ENCODE data around the gene VTI1A. TPM values are rescaled to one million over a fixed set of nuclear protein-coding genes. Genes with fewer than 3 reads are reported as not detected.
"Not testable (repeated sequence)": the region's sequence is repeated elsewhere in the genome, so short reads cannot be mapped to it uniquely, and the experiment has no call there.

The VTI1A gene
- total RNA-seq, 2 experiments from 2014 or later = 24.9 to 28.4 TPM

- H3K36me3 Mint-ChIP-seq (ENCODE audit: low read depth) = peaks cover 28% of the 10 kb centered on the region
- H3K9me3 Mint-ChIP-seq = peaks cover 1% of the 10 kb centered on the region
- H3K27me3 Mint-ChIP-seq (ENCODE audit: low read depth) = no peaks in the 10 kb centered on the region
- peak overlapping the region; percentile 95 for H3K27ac Mint-ChIP-seq
- no peak overlapping the region for H3K4me3 Mint-ChIP-seq
- H3K4me1 Mint-ChIP-seq (ENCODE audit: low read depth) = peaks cover 27% of the 10 kb centered on the region
- DNase-seq = no peak
- intact Hi-C loops (cut with micrococcal nuclease) = loop anchor here (5.0 to 10.0 kb wide), 3 partner anchors 492 to 1222 kb away; partner anchors contain the start of gene TCF7L2
- CTCF ChIA-PET = interaction anchor here (1.4 kb wide), 1 partner anchor 12 kb away, joined by 7 read pairs; no protein-coding TSS in a partner anchor
These were observed 13.4 kb downstream of the VTI1A start for GRCh38 chr10:112460366-112460765.

DNA sequence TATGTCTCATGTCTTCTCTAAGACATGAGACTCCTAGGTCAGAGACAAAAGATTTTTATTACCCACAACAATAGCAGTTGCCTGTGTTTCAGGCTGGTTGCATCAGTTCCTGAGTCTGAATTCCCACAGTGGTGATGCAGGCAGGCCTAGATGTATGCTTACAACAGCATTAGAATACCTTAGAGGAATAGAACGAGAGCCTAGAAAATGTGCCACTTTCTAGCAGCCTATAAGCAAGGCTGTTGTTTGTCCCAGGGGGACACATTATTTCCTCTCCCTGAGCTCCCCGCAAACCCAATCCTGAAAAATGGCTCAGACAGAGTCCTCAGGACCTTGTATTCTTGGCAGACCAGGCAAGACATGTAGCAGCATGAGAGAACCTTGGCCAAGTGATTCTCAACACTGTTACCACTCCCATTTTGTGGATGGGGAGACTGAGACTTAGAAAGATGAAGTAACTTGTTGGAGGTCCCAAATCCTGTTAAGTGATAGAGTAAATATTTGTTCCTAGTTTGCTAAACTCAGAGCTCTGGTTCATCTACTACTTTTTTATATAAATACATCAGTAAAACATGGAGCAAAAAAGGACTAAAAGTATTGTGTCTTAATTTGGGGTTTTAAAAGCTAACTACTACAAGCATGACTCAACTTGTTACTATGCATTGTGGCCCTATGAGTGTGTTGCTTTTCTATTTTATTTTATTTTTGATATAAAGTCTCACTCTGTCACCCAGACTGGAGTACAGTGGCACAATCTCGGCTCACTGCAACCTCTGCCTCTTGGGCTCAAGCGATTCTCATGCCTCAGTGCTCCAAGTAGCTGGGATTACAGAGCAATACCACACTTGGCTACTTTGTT, 14.2 kb downstream of the VTI1A start:
- CTCF ChIA-PET = interaction anchor here (1.4 kb wide), 1 partner anchor 11 kb away, joined by 7 read pairs; no protein-coding TSS in a partner anchor
- Mint-ChIP-seq H3K9me3 (peaks cover 1% of the 10 kb centered on the region), H3K4me3 (no peak overlapping the region), H3K27me3 (ENCODE audit: low read depth) (no peaks in the 10 kb centered on the region), H3K27ac (peak overlapping the region; percentile 95), H3K4me1 (ENCODE audit: low read depth) (peaks cover 23% of the 10 kb centered on the region), H3K36me3 (ENCODE audit: low read depth) (peaks cover 31% of the 10 kb centered on the region)
- peak; percentile 90 for DNase-seq
- intact Hi-C loops (cut with micrococcal nuclease) = loop anchor here (1.0 to 10.0 kb wide), 6 partner anchors 15 to 1221 kb away; partner anchors contain the start of genes TCF7L2 and ZDHHC6

GRCh38 chr10:112464074-112464473, 17.1 kb downstream of the VTI1A start:
- not testable (repeated sequence) for H3K27ac Mint-ChIP-seq; H3K27me3 Mint-ChIP-seq (ENCODE audit: low read depth); H3K9me3 Mint-ChIP-seq; DNase-seq; H3K4me3 Mint-ChIP-seq
- CTCF ChIA-PET = interaction anchor here (1.2 to 1.8 kb wide), 2 partner anchors 8 to 91 kb away, joined by 3 to 6 read pairs; partner anchors contain the start of gene ACSL5
- peaks cover 35% of the 10 kb centered on the region for H3K36me3 Mint-ChIP-seq (ENCODE audit: low read depth)
- intact Hi-C loops (cut with micrococcal nuclease) = loop anchor here (5.0 to 10.0 kb wide), 3 partner anchors 488 to 1218 kb away; partner anchors contain the start of gene TCF7L2
- H3K4me1 Mint-ChIP-seq (ENCODE audit: low read depth) = peaks cover 23% of the 10 kb centered on the region

DNA sequence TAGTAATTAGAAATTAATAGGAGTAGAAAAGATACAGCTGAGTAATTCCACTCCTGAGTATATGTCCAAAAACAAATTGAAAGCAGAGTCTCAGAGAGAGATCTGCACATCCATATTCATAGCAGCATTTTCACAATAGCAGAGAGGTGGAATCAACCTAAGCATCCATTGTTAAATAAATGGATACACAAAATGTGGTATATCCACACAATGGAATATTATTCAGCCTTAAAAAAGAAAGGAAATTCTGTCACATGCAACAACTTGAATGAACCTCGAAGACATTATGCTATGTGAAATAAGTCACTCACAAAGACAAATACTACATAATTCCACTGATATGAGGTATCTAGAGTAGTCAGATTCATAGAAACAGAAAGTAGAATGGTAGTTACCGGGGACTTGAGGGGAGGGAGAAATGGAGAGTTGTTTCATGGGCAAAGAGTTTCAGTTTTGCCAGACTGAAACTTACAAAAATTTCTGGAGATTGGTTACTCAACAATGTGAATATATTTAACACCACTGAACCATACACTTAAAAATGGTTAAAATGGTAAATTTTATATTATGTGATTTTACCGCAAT, 18.4 kb downstream of the VTI1A start:
- Mint-ChIP-seq H3K4me3 (no peak overlapping the region), H3K4me1 (ENCODE audit: low read depth) (peaks cover 22% of the 10 kb centered on the region), H3K27ac (peak overlapping the region; percentile 5), H3K27me3 (ENCODE audit: low read depth) (no peaks in the 10 kb centered on the region), H3K36me3 (ENCODE audit: low read depth) (peaks cover 34% of the 10 kb centered on the region), H3K9me3 (peaks cover 1% of the 10 kb centered on the region)
- no peak for DNase-seq
- intact Hi-C loops (cut with micrococcal nuclease) = loop anchor here (10.0 kb wide), 1 partner anchor 859 kb away; no protein-coding TSS in a partner anchor
- CTCF ChIA-PET = interaction anchor here (1.0 kb wide), 1 partner anchor 8 kb away, joined by 4 read pairs; no protein-coding TSS in a partner anchor

DNA sequence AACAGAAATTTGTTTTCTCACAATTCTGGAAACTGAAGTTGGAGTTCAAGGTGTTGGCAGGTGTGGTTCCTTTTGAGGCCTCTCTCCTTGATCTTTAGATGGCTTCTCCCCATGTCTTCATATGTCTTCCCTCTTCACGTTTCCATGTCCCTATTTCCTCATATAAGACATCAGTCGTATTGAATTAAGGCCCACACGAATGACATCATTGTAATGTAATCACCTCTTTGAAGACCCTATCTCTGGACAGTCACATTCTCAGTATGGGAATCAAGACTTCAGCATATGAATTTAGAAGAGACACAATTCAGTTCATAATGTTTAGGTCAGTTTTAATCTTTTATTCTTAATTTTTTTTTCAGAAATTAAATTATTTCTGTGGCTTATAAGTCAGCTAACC, 19.8 kb downstream of the VTI1A start:
- H3K4me1 Mint-ChIP-seq (ENCODE audit: low read depth) = peaks cover 15% of the 10 kb centered on the region
- DNase-seq = no peak
- peaks cover 1% of the 10 kb centered on the region for H3K9me3 Mint-ChIP-seq
- peak overlapping the region; percentile 47 for H3K27ac Mint-ChIP-seq
- no peaks in the 10 kb centered on the region for H3K27me3 Mint-ChIP-seq (ENCODE audit: low read depth)
- H3K4me3 Mint-ChIP-seq = no peak overlapping the region
- CTCF ChIA-PET = no interaction called here
- peaks cover 27% of the 10 kb centered on the region for H3K36me3 Mint-ChIP-seq (ENCODE audit: low read depth)
- intact Hi-C loops (cut with micrococcal nuclease) = loop anchor here (10.0 kb wide), 1 partner anchor 858 kb away; no protein-coding TSS in a partner anchor

GRCh38 chr10:112467541-112468075, 20.6 kb downstream of the VTI1A start:
- Mint-ChIP-seq H3K27me3 (ENCODE audit: low read depth) (no peaks in the 10 kb centered on the region), H3K4me3 (no peak overlapping the region), H3K27ac (no peak overlapping the region), H3K36me3 (ENCODE audit: low read depth) (peaks cover 25% of the 10 kb centered on the region), H3K9me3 (peaks cover 1% of the 10 kb centered on the region), H3K4me1 (ENCODE audit: low read depth) (peaks cover 13% of the 10 kb centered on the region)
- CTCF ChIA-PET = no interaction called here
- no peak for DNase-seq
- intact Hi-C loops (cut with micrococcal nuclease) = loop anchor here (10.0 kb wide), 1 partner anchor 857 kb away; no protein-coding TSS in a partner anchor

- CTCF ChIA-PET = interaction anchor here (0.6 to 3.8 kb wide), 40 partner anchors 9 to 1575 kb away, joined by 3 to 35 read pairs (median 4); partner anchors contain the start of gene ACSL5
- Mint-ChIP-seq H3K4me3 (no peak overlapping the region), H3K4me1 (ENCODE audit: low read depth) (peaks cover 7% of the 10 kb centered on the region), H3K36me3 (ENCODE audit: low read depth) (peaks cover 4% of the 10 kb centered on the region), H3K27ac (no peak overlapping the region), H3K27me3 (ENCODE audit: low read depth) (no peaks in the 10 kb centered on the region), H3K9me3 (no peaks in the 10 kb centered on the region)
- intact Hi-C loops (cut with micrococcal nuclease) = loop anchor here (1.0 to 10.0 kb wide), 8 partner anchors 26 to 1049 kb away; partner anchors contain the start of genes GPAM and ZDHHC6
- DNase-seq = no peak
These were observed 25.0 kb downstream of the VTI1A start for GRCh38 chr10:112471878-112472487.

GRCh38 chr10:112475575-112476218, 28.7 kb downstream of the VTI1A start:
- no peaks in the 10 kb centered on the region for H3K27me3 Mint-ChIP-seq (ENCODE audit: low read depth)
- H3K27ac Mint-ChIP-seq = no peak overlapping the region
- no peak for DNase-seq
- CTCF ChIA-PET = interaction anchor here (0.5 to 1.9 kb wide), 13 partner anchors 9 to 1160 kb away, joined by 3 to 6 read pairs (median 3); no protein-coding TSS in a partner anchor
- H3K9me3 Mint-ChIP-seq = no peaks in the 10 kb centered on the region
- no peak overlapping the region for H3K4me3 Mint-ChIP-seq
- H3K4me1 Mint-ChIP-seq (ENCODE audit: low read depth) = peaks cover 10% of the 10 kb centered on the region
- intact Hi-C loops (cut with micrococcal nuclease) = loop anchor here (1.0 to 10.0 kb wide), 5 partner anchors 633 to 1088 kb away; no protein-coding TSS in a partner anchor
- H3K36me3 Mint-ChIP-seq (ENCODE audit: low read depth) = peaks cover 2% of the 10 kb centered on the region

GRCh38 chr10:112481602-112482001, 34.6 kb downstream of the VTI1A start:
- Mint-ChIP-seq H3K4me3 (no peak overlapping the region), H3K36me3 (ENCODE audit: low read depth) (no peaks in the 10 kb centered on the region), H3K4me1 (ENCODE audit: low read depth) (peaks cover 12% of the 10 kb centered on the region), H3K27me3 (ENCODE audit: low read depth) (no peaks in the 10 kb centered on the region), H3K9me3 (no peaks in the 10 kb centered on the region), H3K27ac (no peak overlapping the region)
- intact Hi-C loops (cut with micrococcal nuclease) = no loop called here
- CTCF ChIA-PET = interaction anchor here (1.2 to 1.3 kb wide), 2 partner anchors 9 to 11 kb away, joined by 3 to 4 read pairs; no protein-coding TSS in a partner anchor
- DNase-seq = no peak

GRCh38 chr10:112484399-112484798, 37.4 kb downstream of the VTI1A start:
- intact Hi-C loops (cut with micrococcal nuclease) = no loop called here
- CTCF ChIA-PET = interaction anchor here (1.7 kb wide), 1 partner anchor 12 kb away, joined by 7 read pairs; no protein-coding TSS in a partner anchor
- Mint-ChIP-seq H3K36me3 (ENCODE audit: low read depth) (no peaks in the 10 kb centered on the region), H3K4me3 (no peak overlapping the region), H3K9me3 (no peaks in the 10 kb centered on the region), H3K4me1 (ENCODE audit: low read depth) (peaks cover 7% of the 10 kb centered on the region), H3K27ac (no peak overlapping the region), H3K27me3 (ENCODE audit: low read depth) (no peaks in the 10 kb centered on the region)
- no peak for DNase-seq

GRCh38 chr10:112487964-112488363, 40.9 kb downstream of the VTI1A start:
- Mint-ChIP-seq H3K36me3 (ENCODE audit: low read depth) (no peaks in the 10 kb centered on the region), H3K9me3 (no peaks in the 10 kb centered on the region), H3K27me3 (ENCODE audit: low read depth) (no peaks in the 10 kb centered on the region), H3K27ac (no peak overlapping the region), H3K4me3 (no peak overlapping the region), H3K4me1 (ENCODE audit: low read depth) (peaks cover 9% of the 10 kb centered on the region)
- CTCF ChIA-PET = interaction anchor here (3.0 kb wide), 1 partner anchor 16 kb away, joined by 16 read pairs; no protein-coding TSS in a partner anchor
- no peak for DNase-seq
- intact Hi-C loops (cut with micrococcal nuclease) = no loop called here
